ENCODE measurements around the gene PLA2G15. TPM values are rescaled to one million over a fixed set of nuclear protein-coding genes. Genes with fewer than 3 reads are reported as not detected.

PLA2G15 gene
- total and polyA plus RNA-seq, 2 of the 13 experiments (the other 11 are each of a cell fraction or from before 2014, with no cell fraction given): 14.4 to 23.7 TPM

DNA sequence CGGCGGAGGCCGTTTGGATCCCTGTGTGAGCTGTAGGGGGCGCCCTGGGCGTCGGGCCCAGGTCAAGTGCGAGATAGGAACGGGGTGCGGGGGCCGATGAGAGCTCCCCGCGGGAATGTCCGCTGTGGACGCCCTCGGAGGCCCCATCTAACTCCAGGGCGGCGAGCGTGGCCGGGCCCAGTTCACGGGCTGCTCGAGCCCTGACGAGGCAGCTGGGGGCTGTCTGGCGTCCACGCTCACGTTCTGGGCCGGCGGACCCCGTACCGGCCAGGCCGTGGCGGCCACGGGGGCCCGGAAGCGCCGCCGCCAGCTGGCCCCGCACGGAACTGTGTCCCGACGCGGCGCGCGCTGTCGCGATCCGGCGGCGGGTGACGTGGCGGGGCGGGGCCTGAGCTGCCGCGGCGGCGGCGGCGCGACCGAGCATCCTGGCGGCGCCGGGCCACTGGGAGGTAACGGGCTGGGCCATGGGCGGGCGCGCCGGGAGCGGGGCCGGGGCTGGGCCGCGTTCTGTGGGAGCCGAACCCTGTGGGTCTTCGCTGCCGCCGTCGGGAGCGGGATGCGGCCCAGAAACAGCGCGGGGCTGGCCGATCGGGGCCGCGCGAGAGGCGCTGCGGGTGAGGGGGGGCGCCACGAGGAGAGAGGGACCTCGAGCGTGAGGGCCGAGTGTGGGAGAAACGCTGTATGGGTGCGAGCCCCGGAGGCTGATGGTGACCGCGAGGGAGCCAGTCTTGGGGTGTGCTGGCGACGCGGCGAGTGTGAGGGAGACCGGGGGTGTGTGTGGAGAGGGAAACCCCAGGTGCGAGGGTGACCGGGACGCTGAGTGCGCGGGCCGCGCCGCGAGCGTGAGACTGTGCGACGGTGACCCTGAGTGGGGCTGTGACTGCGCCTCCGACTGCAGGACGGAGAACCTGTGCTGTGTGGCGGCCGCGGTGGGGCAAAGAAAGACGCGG, 19.2 kb downstream of the PLA2G15 start, which contains the start of gene SLC7A6 (continued):
- TF ChIP-seq POGK (CRISPR knock-in tag; conservative IDR thresholded peaks at IDR 0.05) (peak; percentile 47; the same call in 1 of the 2 replicates), SMC3 (IDR thresholded peaks at IDR 0.05; ENCODE audit: low read length) (no peak; the same call in 1 of the 2 replicates), ZNF337 (CRISPR knock-in tag; IDR thresholded peaks at IDR 0.05; ENCODE audit: borderline replicate concordance, low read depth) (no peak), ZNF557 (CRISPR knock-in tag; IDR thresholded peaks at IDR 0.05) (0 out of 2 replicates have a peak, but pooled peaks have one; percentile 21), FOXC1 (CRISPR knock-in tag; IDR thresholded peaks at IDR 0.05; ENCODE audit: borderline replicate concordance) (no peak; the same call in none of the 2 replicates), ZIK1 (CRISPR knock-in tag; IDR thresholded peaks at IDR 0.05; ENCODE audit: borderline replicate concordance, low read depth) (peak; percentile 63; the same call in 1 of the 2 replicates), ZNF776 (CRISPR knock-in tag; IDR thresholded peaks at IDR 0.05) (peak; percentile 94), RAD21 (CRISPR knock-in tag; IDR thresholded peaks at IDR 0.05) (peak; percentile 86), SKI (IDR thresholded peaks at IDR 0.05; ENCODE audit: partially characterized antibody) (peak; percentile 93), KDM4B (CRISPR knock-in tag; IDR thresholded peaks at IDR 0.05) (no peak; the same call in 1 of the 2 replicates), TBX2 (CRISPR knock-in tag; IDR thresholded peaks at IDR 0.05; ENCODE audit: borderline replicate concordance) (peak; percentile 64; the same call in 1 of the 2 replicates), MEIS2 (CRISPR knock-in tag; IDR thresholded peaks at IDR 0.05) (peak; percentile 78), NCOR1 (IDR thresholded peaks at IDR 0.05; ENCODE audit: borderline replicate concordance, low read length) (no peak), IRX3 (CRISPR knock-in tag; IDR thresholded peaks at IDR 0.05; ENCODE audit: borderline replicate concordance, low read depth) (peak; percentile 85; the same call in 1 of the 2 replicates), GFI1 (CRISPR knock-in tag; IDR thresholded peaks at IDR 0.05; ENCODE audit: borderline replicate concordance) (no peak), SOX6 (IDR thresholded peaks at IDR 0.05) (no peak), SOX6 (CRISPR knock-in tag; IDR thresholded peaks at IDR 0.05) (peak; percentile 53), ZFX (CRISPR knock-in tag; IDR thresholded peaks at IDR 0.05; ENCODE audit: low read depth) (peak; percentile 84)
- TF ChIP-seq, protein P1, sequence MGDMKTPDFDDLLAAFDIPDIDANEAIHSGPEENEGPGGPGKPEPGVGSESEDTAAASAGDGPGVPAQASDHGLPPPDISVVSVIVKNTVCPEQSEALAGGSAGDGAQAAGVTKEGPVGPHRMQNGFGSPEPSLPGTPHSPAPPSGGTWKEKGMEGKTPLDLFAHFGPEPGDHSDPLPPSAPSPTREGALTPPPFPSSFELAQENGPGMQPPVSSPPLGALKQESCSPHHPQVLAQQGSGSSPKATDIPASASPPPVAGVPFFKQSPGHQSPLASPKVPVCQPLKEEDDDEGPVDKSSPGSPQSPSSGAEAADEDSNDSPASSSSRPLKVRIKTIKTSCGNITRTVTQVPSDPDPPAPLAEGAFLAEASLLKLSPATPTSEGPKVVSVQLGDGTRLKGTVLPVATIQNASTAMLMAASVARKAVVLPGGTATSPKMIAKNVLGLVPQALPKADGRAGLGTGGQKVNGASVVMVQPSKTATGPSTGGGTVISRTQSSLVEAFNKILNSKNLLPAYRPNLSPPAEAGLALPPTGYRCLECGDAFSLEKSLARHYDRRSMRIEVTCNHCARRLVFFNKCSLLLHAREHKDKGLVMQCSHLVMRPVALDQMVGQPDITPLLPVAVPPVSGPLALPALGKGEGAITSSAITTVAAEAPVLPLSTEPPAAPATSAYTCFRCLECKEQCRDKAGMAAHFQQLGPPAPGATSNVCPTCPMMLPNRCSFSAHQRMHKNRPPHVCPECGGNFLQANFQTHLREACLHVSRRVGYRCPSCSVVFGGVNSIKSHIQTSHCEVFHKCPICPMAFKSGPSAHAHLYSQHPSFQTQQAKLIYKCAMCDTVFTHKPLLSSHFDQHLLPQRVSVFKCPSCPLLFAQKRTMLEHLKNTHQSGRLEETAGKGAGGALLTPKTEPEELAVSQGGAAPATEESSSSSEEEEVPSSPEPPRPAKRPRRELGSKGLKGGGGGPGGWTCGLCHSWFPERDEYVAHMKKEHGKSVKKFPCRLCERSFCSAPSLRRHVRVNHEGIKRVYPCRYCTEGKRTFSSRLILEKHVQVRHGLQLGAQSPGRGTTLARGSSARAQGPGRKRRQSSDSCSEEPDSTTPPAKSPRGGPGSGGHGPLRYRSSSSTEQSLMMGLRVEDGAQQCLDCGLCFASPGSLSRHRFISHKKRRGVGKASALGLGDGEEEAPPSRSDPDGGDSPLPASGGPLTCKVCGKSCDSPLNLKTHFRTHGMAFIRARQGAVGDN (CRISPR knock-in tag; IDR thresholded peaks at IDR 0.05): peak; percentile 87

All from HepG2 (cell line).